DOHH2 (cell line): ENCODE measurements around the gene HMX2.
A peak's percentile ranks its signal among the peaks of the same experiment; 100 is the strongest.

Experiments
- H3F3A ChIP-seq: fragments of 200-600 bp; sonication (generic), shearing (Covaris generic); 2 replicates; pipeline ENCODE4 v1.6.0; 2016; ENCODE audit warnings: antibody characterized with exemption, mild to moderate bottlenecking; ENCODE audit not compliant: control insufficient read depth, insufficient read depth
- H3K27ac ChIP-seq: fragments of 200-600 bp; sonication (generic); 2 replicates; pipeline ENCODE4 v1.5.1; 2014; ENCODE audit warnings: low read depth, mild to moderate bottlenecking, low read length, moderate library complexity
- H3K27me3 ChIP-seq: fragments of 200-600 bp; sonication (generic); 2 replicates; pipeline ENCODE4 v1.6.1; 2014; ENCODE audit warnings: mild to moderate bottlenecking, low read length, mixed read lengths; ENCODE audit not compliant: control insufficient read depth
- H3K36me3 ChIP-seq: fragments of 200-600 bp; sonication (generic); 2 replicates; pipeline ENCODE4 v1.6.1; 2014; ENCODE audit warnings: mild to moderate bottlenecking, low read length, moderate library complexity, mixed read lengths; ENCODE audit not compliant: control insufficient read depth
- H3K4me1 ChIP-seq: fragments of 200-600 bp; sonication (generic); 2 replicates; pipeline ENCODE4 v1.6.1; 2014; ENCODE audit warnings: mild to moderate bottlenecking, low read length, mixed read lengths; ENCODE audit not compliant: control insufficient read depth
- H3K4me2 ChIP-seq: fragments of 200-600 bp; sonication (generic); 2 replicates; pipeline ENCODE4 v1.6.0; 2014; ENCODE audit warnings: mild to moderate bottlenecking, low read length, moderate library complexity
- H3K4me3 ChIP-seq: fragments of 200-600 bp; sonication (generic); 2 replicates; pipeline ENCODE4 v1.5.1; 2014; ENCODE audit warnings: mild to moderate bottlenecking, low read length, mixed read lengths
- H3K79me2 ChIP-seq: fragments of 200-600 bp; sonication (generic); 2 replicates; pipeline ENCODE4 v1.6.1; 2014; ENCODE audit warnings: mild to moderate bottlenecking, low read length, mixed read lengths; ENCODE audit not compliant: control insufficient read depth
- H3K9me2 ChIP-seq: fragments of 200-600 bp; sonication (generic); replicated peaks from 2 replicates; pipeline ENCODE4 v1.6.1; 2014; ENCODE audit warnings: mild to moderate bottlenecking, low read length, mixed read lengths; ENCODE audit not compliant: control insufficient read depth
- H3K9me3 ChIP-seq: fragments of 200-600 bp; sonication (generic); 2 replicates; pipeline ENCODE4 v1.6.1; 2014; ENCODE audit warnings: antibody characterized with exemption, low read length, mixed read lengths; ENCODE audit not compliant: control insufficient read depth, insufficient read depth
- H4K20me1 ChIP-seq: fragments of 200-600 bp; sonication (generic); 2 replicates; pipeline ENCODE4 v1.6.0; 2014; ENCODE audit warnings: low read depth, mild to moderate bottlenecking, antibody characterized with exemption, low read length, moderate library complexity; ENCODE audit not compliant: control insufficient read depth, insufficient read depth
- EZH2phosphoT487 ChIP-seq: fragments of 200-600 bp; sonication (generic); IDR thresholded peaks from 2 replicates; pipeline ENCODE4 v1.6.1; 2017; ENCODE audit warnings: borderline replicate concordance, mild to moderate bottlenecking, antibody characterized with exemption, low read length, moderate library complexity, mixed read lengths
- TF ChIP-seq, protein P1 (sequence below): fragments of 200-600 bp; sonication (generic); IDR thresholded peaks from one replicate; pipeline ENCODE4 v1.5.1; 2014; ENCODE audit warnings: antibody characterized with exemption, mild to moderate bottlenecking, low read depth, low read length; ENCODE audit not compliant: poor library complexity, severe bottlenecking

The HMX2 gene, protein sequence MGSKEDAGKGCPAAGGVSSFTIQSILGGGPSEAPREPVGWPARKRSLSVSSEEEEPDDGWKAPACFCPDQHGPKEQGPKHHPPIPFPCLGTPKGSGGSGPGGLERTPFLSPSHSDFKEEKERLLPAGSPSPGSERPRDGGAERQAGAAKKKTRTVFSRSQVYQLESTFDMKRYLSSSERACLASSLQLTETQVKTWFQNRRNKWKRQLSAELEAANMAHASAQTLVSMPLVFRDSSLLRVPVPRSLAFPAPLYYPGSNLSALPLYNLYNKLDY

DNA sequence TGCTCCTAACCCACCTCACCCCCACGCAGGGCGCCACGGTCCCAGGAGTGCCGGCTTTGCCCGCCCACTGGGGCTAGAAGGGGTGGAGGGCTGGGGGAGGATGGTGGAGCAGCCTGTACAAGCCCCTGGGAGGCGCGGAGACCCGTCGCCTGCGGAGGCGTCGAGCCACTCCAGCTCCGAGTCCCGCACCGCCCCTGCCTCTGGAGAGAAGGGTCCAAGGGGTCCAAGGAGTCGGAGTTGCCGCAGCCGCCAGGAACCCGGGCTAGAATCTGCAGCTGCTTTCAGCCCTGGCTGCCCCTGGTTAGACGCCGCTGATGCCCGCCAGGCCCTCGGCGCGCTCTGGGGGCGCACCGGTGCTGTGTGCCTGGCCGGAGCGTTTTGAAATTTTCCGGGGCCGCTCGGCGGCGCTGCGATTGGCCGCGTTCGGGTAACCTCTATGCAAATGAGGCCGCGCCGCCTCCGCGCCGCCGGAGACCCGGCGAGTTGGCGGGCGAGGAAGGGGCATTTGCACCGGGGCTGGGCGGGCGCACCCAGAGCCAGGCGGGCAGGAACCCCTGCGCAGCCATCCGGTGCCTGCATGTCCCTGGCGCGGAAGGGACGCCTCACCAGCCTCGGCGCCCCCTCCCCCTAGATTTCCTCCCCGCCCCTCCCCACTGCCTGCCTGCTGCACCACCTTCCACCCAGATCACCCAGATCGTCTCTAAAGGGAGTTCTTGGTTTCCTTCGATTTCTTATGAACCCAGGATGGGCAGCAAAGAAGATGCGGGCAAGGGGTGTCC is at the start of gene HMX2:
Gene HMX2, plus strand, starts transcription at position 502 of the 779 bp plus-strand sequence. Its CDS starts 243 bp downstream, at position 745.
- Histone ChIP-seq H4K20me1 (no peaks in the 10 kb centered on the region), H3K4me1 (peaks cover 14% of the 10 kb centered on the region), H3F3A (peaks cover 2% of the 10 kb centered on the region; the same call in 1 of the 2 replicates), H3K4me2 (peak within 1 kb of the TSS; percentile 14; the same call in 1 of the 2 replicates), H3K36me3 (no peaks in the 10 kb centered on the region), H3K27ac (no peak within 1 kb of the TSS), H3K27me3 (peaks cover 58% of the 10 kb centered on the region), H3K9me3 (no peaks in the 10 kb centered on the region), H3K79me2 (no peaks in the 10 kb centered on the region), H3K4me3 (no peak within 1 kb of the TSS), H3K9me2 (no peaks in the 10 kb centered on the region)
- no peak for TF ChIP-seq EZH2phosphoT487
- TF ChIP-seq, protein P1, sequence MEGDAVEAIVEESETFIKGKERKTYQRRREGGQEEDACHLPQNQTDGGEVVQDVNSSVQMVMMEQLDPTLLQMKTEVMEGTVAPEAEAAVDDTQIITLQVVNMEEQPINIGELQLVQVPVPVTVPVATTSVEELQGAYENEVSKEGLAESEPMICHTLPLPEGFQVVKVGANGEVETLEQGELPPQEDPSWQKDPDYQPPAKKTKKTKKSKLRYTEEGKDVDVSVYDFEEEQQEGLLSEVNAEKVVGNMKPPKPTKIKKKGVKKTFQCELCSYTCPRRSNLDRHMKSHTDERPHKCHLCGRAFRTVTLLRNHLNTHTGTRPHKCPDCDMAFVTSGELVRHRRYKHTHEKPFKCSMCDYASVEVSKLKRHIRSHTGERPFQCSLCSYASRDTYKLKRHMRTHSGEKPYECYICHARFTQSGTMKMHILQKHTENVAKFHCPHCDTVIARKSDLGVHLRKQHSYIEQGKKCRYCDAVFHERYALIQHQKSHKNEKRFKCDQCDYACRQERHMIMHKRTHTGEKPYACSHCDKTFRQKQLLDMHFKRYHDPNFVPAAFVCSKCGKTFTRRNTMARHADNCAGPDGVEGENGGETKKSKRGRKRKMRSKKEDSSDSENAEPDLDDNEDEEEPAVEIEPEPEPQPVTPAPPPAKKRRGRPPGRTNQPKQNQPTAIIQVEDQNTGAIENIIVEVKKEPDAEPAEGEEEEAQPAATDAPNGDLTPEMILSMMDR = no peak

DNA sequence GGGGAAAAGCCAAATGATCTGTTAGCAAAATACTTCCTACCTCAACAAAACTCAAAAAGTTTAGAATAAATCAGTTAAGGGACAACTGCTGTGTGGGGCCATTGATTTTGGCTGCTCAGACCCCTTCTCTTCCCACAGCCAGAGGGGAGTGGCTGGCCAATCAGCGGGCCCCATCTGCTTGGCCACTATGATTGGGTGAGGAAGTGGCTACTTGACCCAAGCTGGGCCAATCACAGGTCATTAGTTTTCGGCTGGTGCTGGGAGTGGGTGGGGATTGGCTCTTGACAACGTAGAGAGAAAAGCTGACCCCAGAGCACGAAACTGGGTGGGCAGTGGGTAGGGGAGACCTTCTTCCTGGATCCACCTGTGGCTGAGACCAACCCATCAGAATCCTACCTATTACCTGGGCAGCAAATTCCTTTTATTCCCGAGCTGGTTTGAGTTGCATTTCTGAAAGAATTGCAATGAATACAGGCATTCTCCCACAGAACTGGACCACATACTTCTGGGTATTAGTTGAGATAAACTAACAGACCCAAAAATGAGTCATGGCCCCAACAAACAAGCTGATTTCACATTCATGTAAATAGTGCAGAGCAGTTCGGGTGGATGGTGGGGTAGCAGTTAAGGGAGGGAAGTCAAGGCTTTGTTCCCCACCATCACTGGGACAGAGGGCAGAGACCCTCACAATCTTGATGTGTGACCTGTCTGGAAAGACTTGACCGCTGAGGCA is 47.7 kb upstream of the HMX2 start:
- H3K4me3 ChIP-seq = no peak overlapping the region
- no peaks in the 10 kb centered on the region for H3K4me1 ChIP-seq
- H3K79me2 ChIP-seq = no peaks in the 10 kb centered on the region
- H3F3A ChIP-seq = no peaks in the 10 kb centered on the region
- H3K4me2 ChIP-seq = no peak overlapping the region
- no peak overlapping the region for H3K27ac ChIP-seq
- H3K36me3 ChIP-seq = no peaks in the 10 kb centered on the region
- TF ChIP-seq, protein P1 = no peak
- no peak for TF ChIP-seq EZH2phosphoT487
- H3K9me3 ChIP-seq = no peaks in the 10 kb centered on the region
- no peaks in the 10 kb centered on the region for H4K20me1 ChIP-seq
- no peaks in the 10 kb centered on the region for H3K9me2 ChIP-seq
- no peaks in the 10 kb centered on the region for H3K27me3 ChIP-seq

DNA sequence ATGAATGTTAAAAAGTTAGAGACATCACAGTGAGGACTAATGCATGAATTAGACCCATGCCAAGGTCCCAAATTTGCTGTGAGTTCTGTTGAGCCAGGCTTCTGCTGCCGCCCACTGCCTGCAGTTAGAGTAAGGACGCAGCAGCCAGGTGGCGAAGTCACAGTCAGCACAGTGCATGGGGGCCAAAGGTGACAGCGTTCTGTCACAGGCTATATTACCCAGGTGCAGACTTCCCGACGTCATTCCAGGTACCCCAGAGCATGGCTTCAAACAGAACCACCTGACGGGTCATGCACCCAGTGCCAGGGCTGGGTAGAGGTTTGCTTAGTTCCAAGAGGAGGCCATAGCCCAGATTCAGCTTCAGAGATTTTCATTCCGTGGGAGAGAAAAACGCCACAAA is 46.1 kb upstream of the HMX2 start:
- H3K9me3 ChIP-seq = no peaks in the 10 kb centered on the region
- no peaks in the 10 kb centered on the region for H3K27me3 ChIP-seq
- H3K9me2 ChIP-seq = no peaks in the 10 kb centered on the region
- H3K36me3 ChIP-seq = no peaks in the 10 kb centered on the region
- H4K20me1 ChIP-seq = no peaks in the 10 kb centered on the region
- H3K4me2 ChIP-seq = no peak overlapping the region
- no peaks in the 10 kb centered on the region for H3F3A ChIP-seq
- no peak overlapping the region for H3K4me3 ChIP-seq
- TF ChIP-seq, protein P1 = no peak
- TF ChIP-seq EZH2phosphoT487 = no peak
- H3K4me1 ChIP-seq = no peaks in the 10 kb centered on the region
- H3K27ac ChIP-seq = no peak overlapping the region
- H3K79me2 ChIP-seq = no peaks in the 10 kb centered on the region
